HG02870 (cell line): Measurements from ENCODE around the gene SDC4.

Source experiments
- ATAC-seq: cut with Tn5 transposase; IDR thresholded peaks from one replicate; pipeline ENCODE4 v1.9.1; 2021; ENCODE audit warnings: mild to moderate bottlenecking, moderate library complexity; ENCODE audit not compliant: unreplicated experiment

The SDC4 gene

DNA sequence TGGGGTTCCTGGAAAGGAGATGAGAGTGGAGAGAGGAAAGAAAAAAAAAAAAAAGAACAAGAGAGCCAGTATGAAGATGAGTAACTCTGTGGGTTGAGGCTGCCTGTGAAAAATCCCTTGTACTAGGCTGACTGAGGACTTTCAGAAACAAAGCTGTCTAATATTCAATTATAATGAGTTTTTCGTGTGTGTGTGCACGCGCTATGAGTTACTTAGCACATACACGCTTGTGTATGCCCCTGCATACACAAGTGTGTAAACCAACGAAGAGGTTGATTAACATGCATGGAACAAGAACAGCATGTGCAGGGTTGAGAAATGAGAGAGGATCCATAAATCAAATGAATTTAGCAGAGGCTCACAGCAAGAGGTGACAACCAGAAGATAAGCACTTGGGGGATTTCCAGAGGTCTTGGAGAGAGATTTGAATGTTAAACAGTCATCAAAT, 46.4 kb downstream of the SDC4 start:
- ATAC-seq = no peak

DNA sequence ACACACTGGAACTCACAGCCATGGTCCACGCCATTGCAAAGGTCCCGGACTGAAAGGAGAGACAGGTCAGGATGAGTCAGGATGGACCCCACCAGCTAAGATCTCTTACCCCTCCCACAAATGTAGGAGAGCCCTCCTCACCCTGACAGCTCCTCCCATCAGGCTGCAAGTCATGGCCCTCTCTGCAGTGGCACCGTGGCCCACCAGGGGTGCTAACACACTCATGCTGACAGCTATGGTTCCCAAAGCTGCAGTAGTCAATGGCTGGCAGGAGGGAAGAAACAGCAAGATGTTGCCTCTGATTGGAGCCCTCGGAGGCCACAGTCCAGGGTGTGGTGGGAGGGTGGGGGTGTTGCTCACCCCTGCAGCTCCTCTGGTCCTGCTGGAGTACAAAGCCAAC, 47.3 kb downstream of the SDC4 start:
- ATAC-seq = peak; percentile 48

DNA sequence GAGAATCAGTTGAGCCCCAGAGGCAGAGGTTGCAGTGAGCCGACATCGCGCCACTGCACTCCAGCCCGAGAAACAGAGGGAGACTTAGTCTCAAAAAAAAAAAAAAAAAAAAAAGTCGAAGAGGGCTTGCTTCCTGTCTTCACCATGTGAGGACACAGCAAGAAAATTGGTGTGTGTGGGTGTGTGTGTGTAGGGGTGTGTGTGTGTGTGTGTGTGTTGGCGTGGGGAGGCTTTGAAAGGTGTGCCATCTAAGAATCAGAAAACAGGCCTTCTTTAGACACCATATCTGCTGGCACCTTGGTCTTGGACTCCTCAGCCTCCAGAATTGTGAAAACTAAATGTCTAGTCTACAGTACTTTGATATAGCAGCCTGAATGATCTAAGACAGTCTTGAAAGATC, 48.4 kb downstream of the SDC4 start:
- no peak for ATAC-seq

DNA sequence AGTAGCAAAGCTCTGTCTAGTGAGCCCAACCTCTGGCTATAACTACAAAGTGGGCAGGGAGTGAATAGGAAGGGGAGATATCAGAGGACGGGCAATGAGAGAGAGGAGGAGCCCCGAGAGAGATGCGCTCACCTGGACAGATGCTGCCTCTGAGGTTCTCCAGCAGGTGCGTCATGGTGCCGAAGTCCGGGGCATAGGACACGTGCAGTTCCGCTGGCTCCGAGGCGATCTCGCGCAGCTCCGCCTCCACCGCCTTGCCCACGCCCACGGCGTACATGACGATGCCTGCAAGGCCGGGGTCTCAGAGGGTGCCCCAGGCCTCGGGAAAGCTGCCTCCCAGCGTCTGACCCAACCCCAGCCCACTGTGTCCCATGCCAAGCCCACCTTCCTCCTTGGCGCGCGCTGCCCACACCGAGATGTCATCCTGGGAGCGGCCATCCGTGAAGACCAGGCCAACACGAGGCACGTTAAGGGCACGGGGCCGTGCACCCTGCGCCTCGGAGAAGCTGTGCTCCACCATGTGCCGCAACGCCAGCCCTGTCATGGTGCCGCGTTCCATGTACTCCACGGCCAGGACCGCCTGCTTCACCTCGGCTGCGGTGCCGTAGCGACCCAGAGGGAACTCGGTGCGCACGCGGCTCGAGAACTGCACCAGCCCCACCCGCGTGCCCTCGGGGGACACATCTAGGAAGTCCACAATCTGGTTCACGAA, 50.3 kb downstream of the SDC4 start:
- no peak for ATAC-seq

DNA sequence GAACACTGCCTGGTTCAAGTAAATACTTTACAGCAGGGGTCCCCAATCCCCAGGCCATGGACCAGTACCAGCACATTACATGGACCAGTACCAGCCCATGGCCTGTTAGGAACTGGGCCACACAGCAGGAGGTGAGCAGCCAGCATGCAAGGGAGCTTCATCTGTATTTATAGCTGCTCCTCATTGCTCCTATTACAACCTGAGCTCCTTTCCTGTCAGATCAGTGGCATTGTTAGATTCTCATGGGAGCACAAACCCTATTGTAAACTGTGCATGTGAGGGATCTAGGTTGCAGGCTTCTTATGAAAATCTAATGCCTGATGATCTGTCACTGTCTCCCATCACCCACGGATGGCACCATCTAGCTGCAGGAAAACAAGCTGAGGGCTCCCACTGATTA, 53.6 kb downstream of the SDC4 start:
- no peak for ATAC-seq

DNA sequence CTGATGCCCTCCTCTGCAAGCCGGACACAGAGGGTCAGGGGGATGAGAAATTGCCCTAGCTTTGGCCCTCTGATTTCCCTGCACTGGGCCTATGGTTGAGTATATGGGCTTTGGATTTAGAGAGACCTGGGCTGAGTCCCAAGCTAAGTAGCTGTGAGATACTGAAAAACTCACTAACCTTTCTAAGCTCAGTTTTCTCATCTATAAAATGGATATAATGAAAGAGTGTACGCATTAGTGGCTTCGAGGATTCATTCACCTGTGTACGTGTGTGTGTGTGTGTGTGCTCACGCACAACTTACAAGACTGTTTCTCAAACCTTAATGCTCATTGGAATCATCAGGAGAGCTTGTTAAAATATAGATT, 54.2 kb downstream of the SDC4 start:
- ATAC-seq = no peak

DNA sequence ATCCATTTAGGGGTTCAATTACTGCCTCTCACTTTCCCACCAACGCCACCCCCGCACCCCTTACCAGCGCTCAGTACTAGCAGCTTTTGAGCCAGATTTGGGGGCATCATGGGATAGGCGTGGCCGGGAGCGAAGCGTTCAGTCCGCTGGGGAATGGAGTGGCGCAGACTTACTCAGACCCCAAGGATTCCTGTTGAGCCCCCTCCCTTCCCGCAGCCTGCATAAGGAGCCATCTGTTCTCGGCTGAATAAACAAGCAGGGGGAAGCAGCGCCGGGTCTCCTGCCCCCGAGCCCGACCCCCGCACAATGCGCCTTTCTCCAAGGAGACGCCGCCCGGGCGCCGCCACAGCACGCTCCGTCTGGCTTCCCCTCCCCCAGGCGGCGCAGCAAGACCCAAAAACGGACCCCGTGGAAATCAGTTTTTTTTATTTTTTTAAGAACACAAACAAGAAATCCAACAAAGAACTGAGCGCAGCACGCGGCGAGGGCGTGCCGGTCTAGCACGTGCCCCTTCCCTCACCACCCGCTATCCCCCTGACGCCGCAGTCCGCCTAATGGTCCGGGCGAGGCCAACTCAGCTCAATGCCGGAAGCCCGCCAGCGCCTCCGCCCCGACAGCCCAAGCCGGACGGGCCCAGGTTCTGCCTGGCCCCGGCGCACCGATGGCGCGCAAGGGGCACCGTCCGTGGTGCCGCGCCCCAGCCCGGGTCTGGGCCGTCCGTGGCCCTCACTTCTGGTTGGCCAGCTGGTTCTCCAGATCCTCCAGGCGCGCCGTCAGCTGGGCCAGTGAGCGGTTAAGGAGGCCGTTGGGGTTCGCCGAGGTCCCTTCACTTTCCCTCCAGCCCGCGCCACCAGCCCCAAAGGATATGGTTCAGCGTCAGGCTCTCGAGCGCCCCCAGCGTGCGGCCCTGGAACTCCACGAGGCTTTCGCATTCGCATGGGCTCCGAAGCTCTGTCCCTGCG, 54.9 kb downstream of the SDC4 start:
- peak; percentile 50 for ATAC-seq

DNA sequence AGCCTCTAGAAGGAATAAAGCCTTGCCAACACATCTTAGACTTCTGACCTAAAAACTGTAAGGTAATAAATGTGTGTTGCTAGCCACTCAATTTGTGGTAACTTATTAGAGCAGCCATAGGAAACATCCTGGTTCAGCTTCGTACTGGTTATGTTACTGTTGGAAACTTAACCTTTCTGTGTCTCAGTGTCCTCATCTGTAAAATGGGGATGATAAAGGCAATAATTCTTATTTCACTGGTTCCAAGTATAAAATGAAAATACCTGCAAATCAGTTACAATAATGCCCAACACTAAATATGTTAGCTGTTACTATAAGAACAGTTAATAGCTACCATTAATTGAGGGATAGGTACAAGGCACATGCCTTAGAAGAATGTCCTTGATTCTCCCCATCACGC, 55.9 kb downstream of the SDC4 start:
- ATAC-seq = no peak

DNA sequence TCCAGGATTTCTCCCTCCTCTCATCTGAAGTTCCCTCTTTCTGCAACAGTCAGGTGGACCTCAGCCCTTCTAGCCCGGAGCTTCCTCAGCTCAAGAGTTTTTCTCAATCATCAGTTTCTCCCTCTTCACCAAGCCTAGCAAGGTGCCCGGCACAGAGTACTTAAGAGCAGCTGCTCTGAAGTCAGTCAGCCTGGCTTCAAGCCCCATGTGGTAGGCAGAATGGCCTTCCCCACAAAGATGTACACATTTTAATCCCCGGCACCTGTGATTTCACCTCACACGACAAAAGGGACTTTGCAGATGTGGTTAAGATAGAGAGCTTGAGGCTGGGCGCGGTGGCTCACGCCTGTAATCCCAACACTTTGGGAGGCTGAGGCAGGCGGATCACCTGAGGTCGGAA, 56.7 kb downstream of the SDC4 start:
- ATAC-seq = no peak

DNA sequence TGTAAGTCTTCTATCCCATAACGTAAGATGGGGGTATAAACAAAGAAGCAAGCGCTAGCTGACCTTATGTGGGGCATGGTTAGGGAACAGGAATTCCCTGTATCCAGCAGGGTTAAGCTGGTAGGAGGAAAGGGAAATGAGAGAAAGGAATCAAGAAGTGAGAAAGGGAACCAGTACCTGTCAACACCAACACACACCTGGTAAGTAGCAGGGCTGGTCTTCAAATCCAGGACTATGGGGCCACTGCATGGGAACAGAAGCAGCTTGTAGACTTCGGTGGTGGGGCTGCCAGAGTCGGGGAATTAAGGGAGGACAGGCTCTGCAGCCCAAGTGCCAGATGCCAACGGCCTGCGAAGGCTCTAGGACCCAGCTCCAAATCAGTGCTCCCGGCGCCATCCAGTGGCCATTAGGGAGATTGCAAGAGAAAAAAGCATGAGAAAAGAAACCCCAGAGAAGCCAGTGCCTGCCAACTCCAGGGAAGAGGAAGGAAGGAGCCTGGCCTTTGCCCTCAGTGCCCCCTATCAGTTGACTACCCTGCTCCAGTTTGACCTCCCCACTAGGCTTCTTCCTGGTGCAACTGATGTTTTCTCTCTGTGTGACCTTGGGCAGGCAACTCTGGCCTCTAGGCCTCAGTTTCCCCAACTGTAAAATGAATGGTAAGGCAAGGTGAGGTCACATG, 57.4 kb downstream of the SDC4 start:
- no peak for ATAC-seq

DNA sequence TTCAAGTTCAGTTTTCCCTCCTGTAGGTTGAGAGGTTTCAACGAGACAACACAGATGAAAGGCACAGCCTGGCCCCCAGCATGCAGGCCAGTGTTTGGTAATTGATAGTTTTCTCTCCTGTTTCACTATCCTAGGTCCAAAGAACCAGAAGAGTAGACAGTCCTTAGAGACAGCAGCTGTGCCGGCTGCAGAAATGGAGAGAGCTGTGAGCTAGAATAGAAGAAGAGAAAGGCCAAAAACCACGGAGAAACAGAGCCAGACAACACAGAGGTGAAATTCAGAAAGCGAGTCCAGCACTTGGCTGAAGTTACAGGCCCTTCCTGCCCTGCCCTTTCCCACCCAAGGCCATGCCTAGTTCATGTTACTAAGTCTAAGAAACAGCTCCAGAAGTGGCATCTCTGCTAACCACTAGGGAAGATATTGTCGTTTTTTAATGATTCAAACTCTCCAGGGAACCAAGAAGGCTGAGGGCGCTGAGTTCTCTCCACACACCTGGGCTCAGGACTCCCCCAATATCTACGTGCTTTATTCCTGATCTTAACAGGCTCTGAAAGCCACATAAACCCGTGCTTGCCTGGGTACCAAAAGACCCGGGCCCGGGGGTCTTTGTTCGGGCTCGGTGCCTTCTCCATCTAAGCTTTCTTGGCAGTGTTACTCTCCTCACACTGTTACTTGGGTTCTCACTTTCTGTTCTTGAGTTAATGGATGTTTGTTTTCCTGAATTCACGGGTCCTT, 58.1 kb downstream of the SDC4 start:
- no peak for ATAC-seq

DNA sequence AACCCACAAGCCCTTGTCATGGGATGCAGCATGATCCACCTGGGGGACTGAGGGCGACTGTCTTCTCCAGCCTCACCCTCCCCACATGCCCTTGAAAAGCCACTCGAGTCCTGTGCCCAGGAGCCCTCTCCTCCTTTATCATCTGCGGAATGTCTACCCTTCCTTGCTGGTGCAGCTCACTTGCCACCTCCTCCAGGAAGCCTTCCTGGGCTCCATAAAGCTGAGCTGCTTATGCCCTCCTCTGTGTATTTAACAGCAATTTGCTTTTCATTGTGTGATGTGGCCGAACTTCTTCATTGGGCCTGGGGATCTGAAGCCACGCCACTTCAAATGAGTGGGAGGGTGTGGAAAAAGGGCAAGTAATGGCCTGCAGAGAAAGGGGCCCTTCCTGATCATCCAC, 59.4 kb downstream of the SDC4 start:
- no peak for ATAC-seq

DNA sequence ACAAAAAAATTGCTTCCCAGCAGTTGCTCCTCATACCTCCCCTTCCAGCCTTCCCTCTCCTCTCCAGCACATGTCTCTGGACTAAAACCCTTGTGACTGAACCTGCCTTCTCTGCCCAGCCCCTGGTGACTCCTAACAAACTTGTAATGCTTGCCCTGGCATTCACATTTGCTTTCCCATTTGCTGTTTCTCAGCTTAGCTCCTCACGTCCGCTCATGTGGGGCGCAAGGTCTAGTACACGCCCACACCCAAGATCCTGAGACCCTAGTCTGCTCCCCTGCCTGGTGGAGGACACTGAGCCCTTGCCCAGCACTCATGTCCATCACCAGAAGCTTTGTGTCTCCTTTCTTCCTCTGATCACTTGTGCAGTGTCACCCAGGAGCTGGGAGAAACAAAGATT, 59.8 kb downstream of the SDC4 start:
- ATAC-seq = no peak

DNA sequence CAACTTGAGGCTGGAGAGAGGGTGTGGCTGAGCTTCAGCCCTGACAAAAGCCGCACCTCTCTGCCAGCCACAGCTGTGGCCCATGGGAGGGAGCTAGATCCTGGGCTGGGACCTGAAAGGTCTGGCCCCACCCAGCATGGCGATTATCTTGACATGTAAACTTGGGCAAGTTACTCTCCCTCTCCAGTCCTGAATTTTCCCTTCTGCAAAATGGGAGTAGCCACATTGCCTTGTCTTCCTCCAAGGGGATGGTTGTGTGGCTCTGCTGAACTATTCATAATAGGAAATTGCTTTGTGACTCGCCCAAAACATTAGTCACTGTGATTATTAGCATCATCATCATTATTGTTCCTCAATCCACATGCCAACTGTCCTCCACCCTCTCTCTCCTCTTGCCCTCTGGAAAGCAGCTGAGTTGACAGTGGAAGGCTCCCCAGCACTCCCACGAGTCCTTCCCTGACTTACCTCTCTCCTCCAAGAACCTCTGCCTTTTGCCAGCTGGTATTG, 64.6 kb downstream of the SDC4 start:
- ATAC-seq = no peak

DNA sequence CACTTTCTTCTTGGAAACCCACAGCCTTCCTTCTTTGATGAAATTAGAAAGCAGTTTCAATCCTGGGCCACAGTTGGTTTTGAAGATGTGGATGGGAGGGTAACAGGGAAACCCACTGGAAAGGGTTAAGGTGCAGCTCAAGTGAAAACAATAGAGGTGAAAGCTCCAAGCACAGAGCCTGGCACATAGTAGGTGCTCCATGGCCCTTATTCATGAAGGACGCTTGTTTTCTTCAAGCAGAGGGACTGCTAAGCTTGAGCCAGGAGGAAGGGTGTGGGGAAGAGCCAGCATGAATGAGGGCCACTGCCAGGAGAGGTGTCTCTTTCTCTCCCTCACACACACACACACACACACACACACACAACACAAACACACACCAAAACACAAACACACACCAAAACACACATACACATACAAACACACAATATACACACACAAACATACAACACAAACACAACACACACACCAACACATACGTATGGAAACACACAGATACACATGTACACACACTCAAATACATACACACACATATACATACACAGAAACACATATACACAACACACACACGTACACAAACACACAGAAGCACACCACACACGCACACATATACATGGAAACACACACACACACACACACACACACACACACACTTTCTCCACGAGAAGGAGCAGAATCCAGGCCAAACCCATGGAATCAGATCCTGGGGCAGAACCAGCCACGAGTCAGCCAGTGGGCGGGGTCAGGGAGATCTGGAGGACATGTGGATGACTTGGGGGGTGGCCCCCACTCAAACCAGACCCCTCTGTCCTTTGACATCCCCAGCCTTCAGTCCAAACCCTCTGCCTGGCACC, 65.3 kb downstream of the SDC4 start:
- ATAC-seq = no peak

DNA sequence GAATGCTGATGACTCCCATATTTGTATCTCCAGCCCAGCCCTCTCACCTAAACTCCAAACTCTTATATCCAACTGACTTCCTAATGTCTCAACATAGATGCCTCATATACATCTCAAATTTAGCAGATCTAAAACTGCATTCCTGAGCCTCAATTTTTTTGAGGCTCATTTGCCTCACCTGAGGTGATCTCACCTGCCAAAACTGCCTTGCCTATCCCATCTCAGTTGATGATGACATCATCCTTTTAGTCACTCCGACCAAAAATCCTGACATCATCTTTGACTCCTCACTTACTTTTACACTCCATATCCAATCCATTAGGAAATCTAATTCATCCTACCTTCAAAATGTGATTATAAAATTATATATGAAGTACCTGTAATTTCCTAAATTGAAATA, 68.2 kb downstream of the SDC4 start:
- no peak for ATAC-seq

DNA sequence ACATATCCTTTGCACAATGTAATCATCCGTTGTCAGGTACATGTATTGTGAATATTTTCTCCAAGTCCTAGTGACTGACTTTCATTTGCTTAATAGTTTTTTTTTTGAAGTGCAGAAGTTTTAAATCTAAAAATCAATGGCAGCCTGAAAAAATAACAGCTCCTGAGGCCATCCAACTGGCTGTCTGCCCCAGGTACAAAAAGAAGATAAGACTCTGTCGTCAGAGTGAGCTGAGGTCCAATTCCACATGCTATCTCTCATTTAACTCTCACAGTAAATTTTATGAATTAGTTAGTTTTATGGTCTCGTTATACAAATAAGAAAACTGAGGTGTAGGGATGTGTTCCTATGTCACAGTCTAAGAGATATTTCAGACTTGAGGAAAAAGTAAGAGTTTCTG, 72.9 kb downstream of the SDC4 start:
- ATAC-seq = no peak
